Astrocyte of the hippocampus (primary cell): ENCODE results near the gene KIF6.

Source experiments
- DNase-seq: peaks from one replicate; pipeline ENCODE4 v3.0.0; 2011; ENCODE audit warnings: low read depth, low spot score

KIF6 gene

GRCh38 chr6:39348740-39349139 is 376.5 kb downstream of the KIF6 start:
- DNase-seq, result no peak

GRCh38 chr6:39347906-39348585 is 377.2 kb downstream of the KIF6 start:
- DNase-seq, result peak; percentile 84

GRCh38 chr6:39347206-39347605 is 378.0 kb downstream of the KIF6 start:
- DNase-seq, result no peak

GRCh38 chr6:39344821-39345280 is 380.4 kb downstream of the KIF6 start:
- DNase-seq, result peak; percentile 31

- no peak for DNase-seq
These were observed 381.8 kb downstream of the KIF6 start for GRCh38 chr6:39343396-39343870.

- no peak for DNase-seq
These were observed 382.4 kb downstream of the KIF6 start for GRCh38 chr6:39342692-39343395.

GRCh38 chr6:39341937-39342336 is 383.3 kb downstream of the KIF6 start:
- no peak for DNase-seq

- no peak for DNase-seq
These were observed 383.9 kb downstream of the KIF6 start for GRCh38 chr6:39341352-39341751.

GRCh38 chr6:39339868-39340550 is 385.2 kb downstream of the KIF6 start:
- peak; percentile 42 for DNase-seq

GRCh38 chr6:39339096-39339867 is 385.9 kb downstream of the KIF6 start:
- DNase-seq, result no peak

GRCh38 chr6:39338397-39338796 is 386.8 kb downstream of the KIF6 start:
- DNase-seq, result no peak

- DNase-seq, result no peak
These were observed 389.2 kb downstream of the KIF6 start for GRCh38 chr6:39335780-39336545.

GRCh38 chr6:39333644-39334438 is 391.4 kb downstream of the KIF6 start:
- DNase-seq, result no peak

GRCh38 chr6:39330476-39330875 is 394.7 kb downstream of the KIF6 start:
- DNase-seq, result no peak

GRCh38 chr6:39330057-39330456 is 395.2 kb downstream of the KIF6 start:
- DNase-seq, result no peak

GRCh38 chr6:39328066-39328465 is 397.1 kb downstream of the KIF6 start:
- DNase-seq, result no peak

- DNase-seq, result no peak
These were observed 397.7 kb downstream of the KIF6 start for GRCh38 chr6:39327507-39327906.

- no peak for DNase-seq
These were observed 402.8 kb downstream of the KIF6 start, which contains the start of gene KCNK16 for GRCh38 chr6:39322306-39322850. Gene KCNK16 (minus strand): TSS chr6:39322702. CDS start chr6:39322540, 162 bp downstream.

GRCh38 chr6:39321761-39322160 is 403.4 kb downstream of the KIF6 start:
- no peak for DNase-seq
